B cell (primary cell): Measurements from ENCODE around the gene WDR48. TPM values are rescaled to one million over a fixed set of nuclear protein-coding genes. Genes with fewer than 3 reads are reported as not detected.

ENCODE experiments used
- ATAC-seq: fragments of 200-7000 bp; cut with Tn5 transposase; one replicate; pipeline ENCODE4 v1.10.0; 2021; ENCODE audit warnings: low read depth, mild to moderate bottlenecking, moderate number of reproducible peaks, moderate library complexity
- CTCF ChIA-PET: fragments of 350-600 bp; sonication (Branson Sonifier 250); formaldehyde crosslinking; loops from one replicate; lab custom pipeline; 2021; ENCODE audit warnings: antibody characterized with exemption, inconsistent platforms; lab: Charles Lee
- POLR2A ChIA-PET: fragments of 350-600 bp; sonication (Branson Sonifier 250); formaldehyde crosslinking; loops from one replicate; lab custom pipeline; 2021; ENCODE audit warnings: antibody characterized with exemption; lab: Charles Lee
- DNase-seq: peaks from one replicate; pipeline ENCODE4 v3.0.0; 2013
- H2AFZ ChIP-seq: 2 replicates; pipeline ENCODE4 v1.6.1; 2012; ENCODE audit warnings: mild to moderate bottlenecking, low read depth, low read length; ENCODE audit not compliant: insufficient read depth, poor library complexity, severe bottlenecking
- H3K27ac ChIP-seq, 2 donors: 1 replicate in 1 of 2; 2 replicates in 1 of 2; pipeline ENCODE4 v1.5.1; 2012 to 2013; ENCODE audit warnings: low read length in 2 of 2, mild to moderate bottlenecking in 2 of 2, moderate library complexity in 1 of 2
- H3K27me3 ChIP-seq, 4 experiments: fragments of 200-600 bp in 1 of 4; sonication (generic) in 1 of 4; replicated peaks in 1 of 4; 1 replicate in 2 of 4; 2 replicates in 2 of 4; pipeline versions ENCODE4 v1.6.1 to v1.7.0; 2013 to 2016; ENCODE audit warnings: low read length in 3 of 4, mild to moderate bottlenecking in 2 of 4, mixed read lengths in 1 of 4, moderate library complexity in 1 of 4; ENCODE audit not compliant: insufficient read depth in 4 of 4, control insufficient read depth in 3 of 4; ENCODE audit errors: control extremely low read depth in 1 of 4
- H3K36me3 ChIP-seq, 2 experiments: replicated peaks in 1 of 2; 1 replicate in 1 of 2; 2 replicates in 1 of 2; pipeline versions ENCODE4 v1.6.1 to v1.7.1; 2013; ENCODE audit warnings: low read length in 1 of 2; ENCODE audit not compliant: insufficient read depth in 2 of 2, control insufficient read depth in 1 of 2; ENCODE audit errors: control extremely low read depth in 1 of 2, extremely low read depth in 1 of 2
- H3K4me1 ChIP-seq, 2 donors: fragments of 200-600 bp in 1 of 2; sonication (generic) in 1 of 2; 1 replicate in 1 of 2; 2 replicates in 1 of 2; pipeline versions ENCODE4 v1.5.1 to v1.6.1; 2013 to 2017; ENCODE audit warnings: low read length in 2 of 2; ENCODE audit not compliant: control insufficient read depth in 2 of 2, insufficient read depth in 2 of 2
- H3K4me2 ChIP-seq: replicated peaks from 2 replicates; pipeline ENCODE3; 2012; ENCODE audit warnings: mild to moderate bottlenecking, low read depth, low read length; ENCODE audit not compliant: poor library complexity, severe bottlenecking
- H3K4me3 ChIP-seq, 5 experiments: fragments of 200-600 bp in 1 of 5; sonication (generic) in 1 of 5; 1 replicate in 3 of 5; 2 replicates in 2 of 5; pipeline versions ENCODE4 v1.5.1 to v1.7.0; 2011 to 2016; ENCODE audit warnings: low read length in 4 of 5, mild to moderate bottlenecking in 4 of 5, low read depth in 2 of 5, control low read depth in 1 of 5, moderate library complexity in 1 of 5; ENCODE audit not compliant: insufficient read depth in 1 of 5; ENCODE audit errors: control extremely low read depth in 1 of 5, extremely low read depth in 1 of 5
- H3K79me2 ChIP-seq: fragments of 200-600 bp; sonication (generic); one replicate; pipeline ENCODE4 v1.6.0; 2016; ENCODE audit warnings: low read length; ENCODE audit not compliant: control insufficient read depth, insufficient read depth
- H3K9ac ChIP-seq: fragments of 200-600 bp; sonication (generic); 2 replicates; pipeline ENCODE4 v1.6.1; 2017; ENCODE audit warnings: mild to moderate bottlenecking, low read length, moderate library complexity
- H3K9me3 ChIP-seq, 3 donors: one replicate each; pipeline versions ENCODE4 v1.6.1 to v1.7.1; 2013; ENCODE audit warnings: low read length in 2 of 3; ENCODE audit not compliant: control insufficient read depth in 2 of 3, insufficient read depth in 1 of 3; ENCODE audit errors: control extremely low read depth in 1 of 3
- H4K20me1 ChIP-seq: 2 replicates; pipeline ENCODE4 v1.6.0; 2012; ENCODE audit warnings: mild to moderate bottlenecking, low read length; ENCODE audit not compliant: insufficient read depth, control insufficient read depth, poor library complexity, severe bottlenecking
- H3K27ac Mint-ChIP-seq: one replicate; pipeline ENCODE4 v1.8.0; 2021; ENCODE audit warnings: mixed read lengths
- H3K27me3 Mint-ChIP-seq: one replicate; pipeline ENCODE4 v1.8.0; 2021; ENCODE audit warnings: mixed read lengths
- H3K4me1 Mint-ChIP-seq: one replicate; pipeline ENCODE4 v1.8.0; 2021; ENCODE audit warnings: mixed read lengths
- H3K4me3 Mint-ChIP-seq: one replicate; pipeline ENCODE4 v1.8.0; 2021; ENCODE audit warnings: mixed read lengths
- H3K9me3 Mint-ChIP-seq: one replicate; pipeline ENCODE4 v1.8.0; 2022; ENCODE audit warnings: mixed read lengths; ENCODE audit not compliant: insufficient read depth
- EZH2 ChIP-seq: IDR thresholded peaks from 2 replicates; pipeline ENCODE4 v1.6.1; 2012; ENCODE audit warnings: borderline replicate concordance, low read depth, mild to moderate bottlenecking, moderate library complexity, low read length; ENCODE audit not compliant: insufficient read depth, poor library complexity, severe bottlenecking
- WGBS: methylation state at CpG from one replicate; pipeline ENCODE4 v1.1.5; 2013; ENCODE audit warnings: missing lambda C conversion rate; ENCODE audit not compliant: insufficient coverage; 5-methylcytosine and 5-hydroxymethylcytosine counted together
- intact Hi-C: fragments of 100-400 bp; cut with micrococcal nuclease; formaldehyde crosslinking; loops from one replicate; pipeline ENCODE4 v1.10.0; 2022
- polyA plus RNA-seq: library from polyadenylated mRNA; depleted of rRNA; stranded (reverse); fragments of >200 nt; gene quantifications from 2 replicates; pipeline ENCODE4 v1.2.3, GENCODE V29; 2012
- total RNA-seq, 2 donors: library from RNA; stranded (reverse); fragments of 120-200 nt in 1 of 2; gene quantifications; 1 replicate in 1 of 2; 2 replicates in 1 of 2; pipeline versions ENCODE4 v1.2.3 to v1.2.4, GENCODE V29; 2013 to 2022
- TF ChIP-seq, protein P1 (sequence below): fragments of 200-600 bp; IDR thresholded peaks from one replicate; pipeline ENCODE4 v1.8.0; 2022; ENCODE audit warnings: antibody characterized with exemption, mild to moderate bottlenecking

WDR48 gene
- total and polyA plus RNA-seq, 2 donors (not counting 1 experiment from before 2014, with no cell fraction given), result 20.8 to 68.6 TPM

DNA sequence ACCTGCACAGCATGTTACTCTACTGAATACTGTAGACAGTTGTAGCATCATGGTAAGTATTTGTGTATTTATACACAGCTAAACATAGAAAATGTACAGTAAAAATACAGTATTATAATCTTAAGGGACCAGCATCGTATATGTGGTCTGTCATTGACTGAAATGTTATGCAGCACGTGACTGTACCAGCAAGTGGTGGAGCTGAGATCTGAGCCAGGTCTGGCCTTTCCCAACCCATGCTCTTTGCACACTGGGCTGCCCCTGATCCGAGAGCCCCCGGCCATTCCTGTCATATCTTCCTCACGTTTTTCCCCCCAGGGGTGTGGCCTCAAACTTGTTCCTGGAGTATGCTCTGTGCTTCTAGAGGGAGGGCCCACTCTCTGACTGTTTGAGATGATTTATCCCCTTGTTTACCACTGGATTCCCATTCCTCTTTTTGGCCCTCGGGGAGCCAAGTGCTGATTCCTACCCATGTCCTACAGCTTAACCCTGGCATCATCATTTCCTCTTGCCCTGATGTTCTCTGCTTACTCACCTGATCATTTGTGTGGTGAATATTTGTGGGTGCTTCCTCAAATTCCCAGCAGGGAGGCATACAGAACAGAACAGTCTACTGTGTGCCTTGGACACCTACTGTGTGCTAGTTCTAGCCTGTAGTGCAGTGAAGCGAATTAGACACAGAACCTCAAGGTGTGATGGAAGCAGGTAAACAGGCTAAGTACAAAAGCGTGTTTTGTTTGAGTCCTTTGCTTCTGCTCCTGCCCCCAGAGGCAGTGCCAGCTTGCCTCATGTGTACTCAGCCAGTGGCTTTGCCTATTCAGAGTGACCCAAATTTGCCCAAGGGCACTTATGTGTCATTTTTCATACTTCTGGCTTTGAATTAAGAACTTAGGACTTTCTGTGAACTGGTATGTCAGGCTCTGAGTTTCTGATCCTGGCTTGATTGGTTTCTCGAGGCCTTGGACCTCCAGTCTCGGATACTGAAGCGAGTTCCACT, 80.6 kb downstream of the WDR48 start:
- WGBS, result 94% methylated on average over 10 of the region's 11 CpGs
- DNase-seq, result no peak
- Histone ChIP-seq H3K9ac (no peak overlapping the region), H3K4me3 (no peak overlapping the region), H2AFZ (no peak overlapping the region), H4K20me1 (no peaks in the 10 kb centered on the region), H3K27ac (no peak overlapping the region), H3K79me2 (no peaks in the 10 kb centered on the region), H3K4me1 (peaks cover 14 to 15% of the 10 kb centered on the region in 2 donors), H3K4me2 (no peak overlapping the region), H3K36me3 (peaks cover 0 to 59% of the 10 kb centered on the region in 2 experiments), H3K27me3 (no peaks in the 10 kb centered on the region), H3K9me3 (no peaks in the 10 kb centered on the region)
- ATAC-seq, result no peak
- ChIA-PET POLR2A (no interaction called here), CTCF (interaction anchor here (0.7 to 2.7 kb wide), 4 partner anchors 10 to 156 kb away, joined by 3 to 9 read pairs (median 5); no protein-coding TSS in a partner anchor)
- TF ChIP-seq, protein P1, sequence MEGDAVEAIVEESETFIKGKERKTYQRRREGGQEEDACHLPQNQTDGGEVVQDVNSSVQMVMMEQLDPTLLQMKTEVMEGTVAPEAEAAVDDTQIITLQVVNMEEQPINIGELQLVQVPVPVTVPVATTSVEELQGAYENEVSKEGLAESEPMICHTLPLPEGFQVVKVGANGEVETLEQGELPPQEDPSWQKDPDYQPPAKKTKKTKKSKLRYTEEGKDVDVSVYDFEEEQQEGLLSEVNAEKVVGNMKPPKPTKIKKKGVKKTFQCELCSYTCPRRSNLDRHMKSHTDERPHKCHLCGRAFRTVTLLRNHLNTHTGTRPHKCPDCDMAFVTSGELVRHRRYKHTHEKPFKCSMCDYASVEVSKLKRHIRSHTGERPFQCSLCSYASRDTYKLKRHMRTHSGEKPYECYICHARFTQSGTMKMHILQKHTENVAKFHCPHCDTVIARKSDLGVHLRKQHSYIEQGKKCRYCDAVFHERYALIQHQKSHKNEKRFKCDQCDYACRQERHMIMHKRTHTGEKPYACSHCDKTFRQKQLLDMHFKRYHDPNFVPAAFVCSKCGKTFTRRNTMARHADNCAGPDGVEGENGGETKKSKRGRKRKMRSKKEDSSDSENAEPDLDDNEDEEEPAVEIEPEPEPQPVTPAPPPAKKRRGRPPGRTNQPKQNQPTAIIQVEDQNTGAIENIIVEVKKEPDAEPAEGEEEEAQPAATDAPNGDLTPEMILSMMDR, result no peak
- TF ChIP-seq EZH2, result no peak
- Mint-ChIP-seq H3K4me1 (peaks cover 17% of the 10 kb centered on the region), H3K27ac (no peak overlapping the region), H3K27me3 (no peaks in the 10 kb centered on the region), H3K9me3 (no peaks in the 10 kb centered on the region), H3K4me3 (no peak overlapping the region)
- intact Hi-C loops, result no loop called here

DNA sequence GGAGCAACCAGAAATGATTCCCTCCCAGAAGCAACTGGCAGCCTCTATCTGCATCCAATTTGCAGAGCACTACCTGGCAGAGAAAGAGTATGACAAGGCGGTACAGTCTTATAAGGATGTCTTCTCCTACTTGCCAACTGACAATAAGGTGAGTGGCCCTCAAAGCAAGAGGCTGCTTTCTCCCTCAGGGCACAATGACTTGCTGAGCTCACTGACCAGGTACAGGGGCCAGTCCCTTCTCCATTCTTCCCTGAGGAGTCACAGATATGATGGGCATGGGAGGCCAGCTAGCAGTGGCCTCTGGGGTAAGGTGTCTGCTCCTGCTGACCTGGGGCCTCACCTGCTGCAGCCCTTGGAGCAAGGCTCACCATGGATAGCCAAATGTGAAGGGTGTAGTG, 81.3 kb downstream of the WDR48 start:
- Mint-ChIP-seq H3K4me1 (peaks cover 10% of the 10 kb centered on the region), H3K9me3 (no peaks in the 10 kb centered on the region), H3K27me3 (no peaks in the 10 kb centered on the region), H3K4me3 (no peak overlapping the region), H3K27ac (no peak overlapping the region)
- Histone ChIP-seq H3K4me3 (no peak overlapping the region), H3K79me2 (no peaks in the 10 kb centered on the region), H3K36me3 (peaks cover 0 to 65% of the 10 kb centered on the region in 2 experiments), H4K20me1 (no peaks in the 10 kb centered on the region), H3K27ac (no peak overlapping the region), H3K4me1 (peaks cover 7 to 8% of the 10 kb centered on the region in 2 donors), H2AFZ (no peak overlapping the region), H3K9me3 (no peaks in the 10 kb centered on the region), H3K9ac (no peak overlapping the region), H3K4me2 (no peak overlapping the region), H3K27me3 (no peaks in the 10 kb centered on the region)
- ChIA-PET CTCF (interaction anchor here (0.8 to 2.7 kb wide), 4 partner anchors 13 to 159 kb away, joined by 3 to 9 read pairs (median 6); no protein-coding TSS in a partner anchor), POLR2A (no interaction called here)
- WGBS, result no CpG with 5 or more reads among the region's 1 CpG
- no peak for ATAC-seq
- no peak for DNase-seq
- TF ChIP-seq EZH2, result no peak
- TF ChIP-seq, protein P1, result no peak
- intact Hi-C loops, result no loop called here
